ENCODE measurements around the gene DUSP5.
A peak's percentile ranks its signal among the peaks of the same experiment; 100 is the strongest.

Gene DUSP5

GRCh38 chr10:110544958-110545537 is 47.3 kb downstream of the DUSP5 start:
- no peak for DNase-seq (ENCODE audit: low spot score in 2 of 2)
- no peak overlapping the region for H3K4me3 ChIP-seq
- in situ Hi-C loops (cut with MboI; ENCODE audit: low sequenced_read_pairs), result loop anchor here (25.0 kb wide), 1 partner anchor 183 kb away; no protein-coding TSS in a partner anchor
- H3K36me3 ChIP-seq (replicated peaks), result no peaks in the 10 kb centered on the region
- H3K27me3 ChIP-seq (ENCODE audit: low read depth), result peaks cover 28% of the 10 kb centered on the region
- H3K9me3 ChIP-seq, result no peaks in the 10 kb centered on the region
- H3K4me1 ChIP-seq, result no peaks in the 10 kb centered on the region

- in situ Hi-C loops (cut with MboI; ENCODE audit: low sequenced_read_pairs), result loop anchor here (25.0 kb wide), 1 partner anchor 184 kb away; no protein-coding TSS in a partner anchor
- Histone ChIP-seq H3K4me3 (no peak overlapping the region), H3K4me1 (no peaks in the 10 kb centered on the region), H3K9me3 (no peaks in the 10 kb centered on the region), H3K27me3 (ENCODE audit: low read depth) (peaks cover 36% of the 10 kb centered on the region), H3K36me3 (replicated peaks) (no peaks in the 10 kb centered on the region)
- no peak for DNase-seq (ENCODE audit: low spot score in 2 of 2)
These were observed 48.4 kb downstream of the DUSP5 start for GRCh38 chr10:110546077-110546476.

GRCh38 chr10:110546499-110547110 is 48.9 kb downstream of the DUSP5 start:
- in situ Hi-C loops (cut with MboI; ENCODE audit: low sequenced_read_pairs), result loop anchor here (25.0 kb wide), 1 partner anchor 184 kb away; no protein-coding TSS in a partner anchor
- no peak overlapping the region for H3K4me3 ChIP-seq
- H3K36me3 ChIP-seq (replicated peaks), result no peaks in the 10 kb centered on the region
- H3K9me3 ChIP-seq, result no peaks in the 10 kb centered on the region
- DNase-seq (ENCODE audit: low spot score in 2 of 2), result no peak
- H3K27me3 ChIP-seq (ENCODE audit: low read depth), result peaks cover 37% of the 10 kb centered on the region
- H3K4me1 ChIP-seq, result no peaks in the 10 kb centered on the region

GRCh38 chr10:110547139-110547761 is 49.5 kb downstream of the DUSP5 start:
- DNase-seq (ENCODE audit: low spot score in 2 of 2), result peak in 1 of 2 experiments; percentile 68
- no peak overlapping the region for H3K4me3 ChIP-seq
- peaks cover 44% of the 10 kb centered on the region for H3K27me3 ChIP-seq (ENCODE audit: low read depth)
- no peaks in the 10 kb centered on the region for H3K4me1 ChIP-seq
- no peaks in the 10 kb centered on the region for H3K36me3 ChIP-seq (replicated peaks)
- in situ Hi-C loops (cut with MboI; ENCODE audit: low sequenced_read_pairs), result loop anchor here (25.0 kb wide), 1 partner anchor 185 kb away; no protein-coding TSS in a partner anchor
- no peaks in the 10 kb centered on the region for H3K9me3 ChIP-seq

- no peaks in the 10 kb centered on the region for H3K9me3 ChIP-seq
- in situ Hi-C loops (cut with MboI; ENCODE audit: low sequenced_read_pairs), result loop anchor here (25.0 kb wide), 1 partner anchor 186 kb away; no protein-coding TSS in a partner anchor
- H3K36me3 ChIP-seq (replicated peaks), result no peaks in the 10 kb centered on the region
- H3K27me3 ChIP-seq (ENCODE audit: low read depth), result peaks cover 49% of the 10 kb centered on the region
- H3K4me3 ChIP-seq, result no peak overlapping the region
- no peaks in the 10 kb centered on the region for H3K4me1 ChIP-seq
- DNase-seq (ENCODE audit: low spot score in 2 of 2), result no peak
These were observed 50.3 kb downstream of the DUSP5 start for GRCh38 chr10:110548002-110548401.

- Histone ChIP-seq H3K4me3 (no peak overlapping the region), H3K4me1 (no peaks in the 10 kb centered on the region), H3K27me3 (ENCODE audit: low read depth) (peaks cover 51% of the 10 kb centered on the region), H3K9me3 (no peaks in the 10 kb centered on the region), H3K36me3 (replicated peaks) (no peaks in the 10 kb centered on the region)
- no peak for DNase-seq (ENCODE audit: low spot score in 2 of 2)
- in situ Hi-C loops (cut with MboI; ENCODE audit: low sequenced_read_pairs), result loop anchor here (25.0 kb wide), 1 partner anchor 187 kb away; no protein-coding TSS in a partner anchor
These were observed 51.5 kb downstream of the DUSP5 start for GRCh38 chr10:110549211-110549610.

GRCh38 chr10:110553905-110554304 is 56.2 kb downstream of the DUSP5 start:
- Histone ChIP-seq H3K4me1 (no peaks in the 10 kb centered on the region; the same call in 1 of the 2 replicates), H3K9me3 (no peaks in the 10 kb centered on the region), H3K36me3 (replicated peaks) (no peaks in the 10 kb centered on the region), H3K27me3 (ENCODE audit: low read depth) (peaks cover 58% of the 10 kb centered on the region), H3K4me3 (no peak overlapping the region)
- in situ Hi-C loops (cut with MboI; ENCODE audit: low sequenced_read_pairs), result loop anchor here (25.0 kb wide), 1 partner anchor 417 kb away; no protein-coding TSS in a partner anchor
- no peak for DNase-seq (ENCODE audit: low spot score in 2 of 2)

GRCh38 chr10:110556296-110556695 is 58.6 kb downstream of the DUSP5 start:
- peaks cover 42% of the 10 kb centered on the region for H3K27me3 ChIP-seq (ENCODE audit: low read depth)
- no peak for DNase-seq (ENCODE audit: low spot score in 2 of 2)
- H3K36me3 ChIP-seq (replicated peaks), result no peaks in the 10 kb centered on the region
- no peak overlapping the region for H3K4me3 ChIP-seq
- H3K4me1 ChIP-seq, result no peaks in the 10 kb centered on the region; the same call in 1 of the 2 replicates
- in situ Hi-C loops (cut with MboI; ENCODE audit: low sequenced_read_pairs), result loop anchor here (25.0 kb wide), 1 partner anchor 419 kb away; no protein-coding TSS in a partner anchor
- no peaks in the 10 kb centered on the region for H3K9me3 ChIP-seq

GRCh38 chr10:110556969-110557601 is 59.4 kb downstream of the DUSP5 start:
- no peaks in the 10 kb centered on the region; the same call in 1 of the 2 replicates for H3K4me1 ChIP-seq
- in situ Hi-C loops (cut with MboI; ENCODE audit: low sequenced_read_pairs), result loop anchor here (25.0 kb wide), 1 partner anchor 420 kb away; no protein-coding TSS in a partner anchor
- no peak overlapping the region for H3K4me3 ChIP-seq
- peaks cover 34% of the 10 kb centered on the region for H3K27me3 ChIP-seq (ENCODE audit: low read depth)
- peak; percentile 67 to 77 for DNase-seq (ENCODE audit: low spot score in 2 of 2)
- H3K36me3 ChIP-seq (replicated peaks), result no peaks in the 10 kb centered on the region
- no peaks in the 10 kb centered on the region for H3K9me3 ChIP-seq

- Histone ChIP-seq H3K4me3 (no peak overlapping the region), H3K4me1 (no peaks in the 10 kb centered on the region; the same call in 1 of the 2 replicates), H3K36me3 (replicated peaks) (no peaks in the 10 kb centered on the region), H3K9me3 (no peaks in the 10 kb centered on the region), H3K27me3 (ENCODE audit: low read depth) (peaks cover 30% of the 10 kb centered on the region)
- in situ Hi-C loops (cut with MboI; ENCODE audit: low sequenced_read_pairs), result loop anchor here (25.0 kb wide), 1 partner anchor 421 kb away; no protein-coding TSS in a partner anchor
- DNase-seq (ENCODE audit: low spot score in 2 of 2), result no peak
These were observed 60.3 kb downstream of the DUSP5 start for GRCh38 chr10:110558041-110558440.

- in situ Hi-C loops (cut with MboI; ENCODE audit: low sequenced_read_pairs), result loop anchor here (25.0 kb wide), 1 partner anchor 423 kb away; no protein-coding TSS in a partner anchor
- H3K4me3 ChIP-seq, result no peak overlapping the region
- no peaks in the 10 kb centered on the region for H3K9me3 ChIP-seq
- no peaks in the 10 kb centered on the region; the same call in 1 of the 2 replicates for H3K4me1 ChIP-seq
- H3K27me3 ChIP-seq (ENCODE audit: low read depth), result peaks cover 29% of the 10 kb centered on the region
- DNase-seq (ENCODE audit: low spot score in 2 of 2), result no peak
- no peaks in the 10 kb centered on the region for H3K36me3 ChIP-seq (replicated peaks)
These were observed 62.3 kb downstream of the DUSP5 start for GRCh38 chr10:110560012-110560411.

Data from HAP-1 (cell line).